Effector CD8-positive, alpha-beta T cell (primary cell): Measurements from ENCODE around the gene RHBDL3.

Source experiments
- DNase-seq: peaks from one replicate; lab custom pipeline; 2025; lab: John Stamatoyannopoulos, UW

RHBDL3 gene

GRCh38 chr17:32357615-32358014 lies 92.0 kb downstream of the RHBDL3 start:
- DNase-seq: no peak

- no peak for DNase-seq
Observed at GRCh38 chr17:32361270-32361669, 95.6 kb downstream of the RHBDL3 start.

GRCh38 chr17:32370426-32370825 lies 104.8 kb downstream of the RHBDL3 start:
- DNase-seq: no peak
